H1 (cell line): ENCODE measurements around the gene ILKAP. TPM values are rescaled to one million over a fixed set of nuclear protein-coding genes. Genes with fewer than 3 reads are reported as not detected.

Source experiments
- CTCF ChIA-PET: fragments of 300-600 bp; sonication (Branson Sonifier 250); formaldehyde crosslinking; loops from one replicate; lab custom pipeline; 2021; ENCODE audit not compliant: partially characterized antibody; lab: Charles Lee
- POLR2A ChIA-PET: fragments of 300-600 bp; sonication (Branson Sonifier 250); formaldehyde crosslinking; loops from one replicate; lab custom pipeline; 2021; ENCODE audit warnings: inconsistent platforms; ENCODE audit not compliant: partially characterized antibody; lab: Charles Lee
- DNase-seq, 2 experiments: peaks; one replicate each; pipeline versions ENCODE4 v3.0.0 to v3.0.0-alpha.2; 2010 to 2022; ENCODE audit warnings: low spot score in 2 of 2, low read depth in 1 of 2, mixed read lengths in 1 of 2
- FAIRE-seq: peaks from 2 replicates; lab custom pipeline; 2011; peaks lifted over from hg19 to GRCh38; lab: Jason Lieb, UNC
- H2AFZ ChIP-seq: 2 replicates; pipeline ENCODE4 v1.8.1; 2012; ENCODE audit warnings: low read length, inconsistent platforms
- H2AK5ac ChIP-seq: 2 replicates; pipeline ENCODE4 v1.6.1; 2013; ENCODE audit warnings: low read depth, low read length
- H2BK120ac ChIP-seq: replicated peaks from 2 replicates; pipeline ENCODE3; 2013; ENCODE audit warnings: low read depth, low read length, inconsistent platforms
- H2BK12ac ChIP-seq: 2 replicates; pipeline ENCODE4 v1.6.1; 2013; ENCODE audit warnings: low read depth, low read length
- H2BK15ac ChIP-seq: 2 replicates; pipeline ENCODE4 v1.6.1; 2013; ENCODE audit warnings: low read length
- H2BK20ac ChIP-seq: 2 replicates; pipeline ENCODE4 v1.6.1; 2013; ENCODE audit warnings: low read length
- H2BK5ac ChIP-seq: 2 replicates; pipeline ENCODE4 v1.6.1; 2013; ENCODE audit warnings: low read depth, low read length
- H3K14ac ChIP-seq: 2 replicates; pipeline ENCODE4 v1.6.1; 2013; ENCODE audit warnings: inconsistent platforms; ENCODE audit not compliant: insufficient read length
- H3K18ac ChIP-seq: 2 replicates; pipeline ENCODE4 v1.6.1; 2013; ENCODE audit warnings: low read length; ENCODE audit errors: extremely low read depth
- H3K23ac ChIP-seq: 2 replicates; pipeline ENCODE4 v1.6.1; 2013; ENCODE audit warnings: inconsistent platforms; ENCODE audit not compliant: insufficient read length
- H3K23me2 ChIP-seq: 2 replicates; pipeline ENCODE4 v1.6.1; 2013; ENCODE audit warnings: low read depth, low read length
- H3K27ac ChIP-seq: 2 replicates; pipeline ENCODE4 v1.6.1; 2011; ENCODE audit warnings: low read depth, low read length, inconsistent platforms
- H3K27me3 ChIP-seq, 4 experiments: replicated peaks in 1 of 4; 1 replicate in 1 of 4; 2 replicates in 3 of 4; pipeline versions ENCODE4 v1.6.1 to v1.8.1; 2011 to 2013; ENCODE audit warnings: low read length in 3 of 4, mild to moderate bottlenecking in 3 of 4, inconsistent platforms in 2 of 4, mixed read lengths in 2 of 4, moderate library complexity in 1 of 4; ENCODE audit not compliant: control insufficient read depth in 3 of 4, insufficient read depth in 3 of 4; ENCODE audit errors: extremely low read depth in 1 of 4
- H3K36me3 ChIP-seq, 4 experiments: 2 replicates each; pipeline versions ENCODE4 v1.6.1 to v1.8.1; 2011 to 2013; ENCODE audit warnings: mild to moderate bottlenecking in 4 of 4, low read length in 3 of 4, moderate library complexity in 2 of 4, control low read depth in 1 of 4, inconsistent platforms in 1 of 4; ENCODE audit not compliant: insufficient read depth in 4 of 4, control insufficient read depth in 2 of 4
- H3K4ac ChIP-seq: replicated peaks from 2 replicates; pipeline ENCODE3; 2013; ENCODE audit warnings: low read length, low read depth, mixed read lengths, inconsistent platforms; ENCODE audit not compliant: insufficient read length
- H3K4me1 ChIP-seq, 4 experiments: replicated peaks in 1 of 4; 1 replicate in 1 of 4; 2 replicates in 3 of 4; pipeline versions ENCODE4 v1.6.1 to v1.8.1; 2011 to 2013; ENCODE audit warnings: low read length in 3 of 4, inconsistent platforms in 2 of 4, mixed read lengths in 1 of 4; ENCODE audit not compliant: insufficient read depth in 4 of 4, control insufficient read depth in 3 of 4
- H3K4me2 ChIP-seq, 2 experiments: 2 replicates each; pipeline versions ENCODE4 v1.6.1 to v1.8.1; 2011 to 2013; ENCODE audit warnings: low read depth in 2 of 2, low read length in 2 of 2, control low read depth in 1 of 2, inconsistent platforms in 1 of 2, mild to moderate bottlenecking in 1 of 2; ENCODE audit not compliant: insufficient read depth in 1 of 2
- H3K4me3 ChIP-seq, 4 experiments: fragments of 200-600, 300-600 bp in 1 of 4; sonication (generic), shearing (Covaris generic), sonication (Bioruptor Twin) in 1 of 4; 2 replicates each; pipeline versions ENCODE4 v1.5.1 to v1.8.1; 2011 to 2016; ENCODE audit warnings: low read length in 4 of 4, low read depth in 3 of 4, control low read depth in 2 of 4, inconsistent platforms in 2 of 4, mild to moderate bottlenecking in 2 of 4, mixed read lengths in 1 of 4, moderate library complexity in 1 of 4; ENCODE audit not compliant: insufficient read depth in 2 of 4; ENCODE audit errors: extremely low read depth in 1 of 4
- H3K56ac ChIP-seq: replicated peaks from 2 replicates; pipeline ENCODE3; 2013; ENCODE audit warnings: low read depth, mild to moderate bottlenecking, mixed read lengths, low read length, inconsistent platforms; ENCODE audit not compliant: insufficient read length
- H3K79me1 ChIP-seq: 2 replicates; pipeline ENCODE4 v1.6.1; 2013; ENCODE audit warnings: low read depth, low read length, control low read depth
- H3K79me2 ChIP-seq, 2 experiments: 2 replicates each; pipeline versions ENCODE4 v1.6.1 to v1.8.1; 2012 to 2013; ENCODE audit warnings: low read length in 2 of 2, mild to moderate bottlenecking in 2 of 2, inconsistent platforms in 1 of 2; ENCODE audit not compliant: insufficient read depth in 2 of 2, control insufficient read depth in 1 of 2
- H3K9ac ChIP-seq, 4 experiments: replicated peaks in 1 of 4; 1 replicate in 1 of 4; 2 replicates in 3 of 4; pipeline versions ENCODE4 v1.6.1 to v1.8.1; 2011 to 2013; ENCODE audit warnings: low read depth in 3 of 4, low read length in 3 of 4, control low read depth in 2 of 4, mild to moderate bottlenecking in 2 of 4, moderate library complexity in 2 of 4, inconsistent platforms in 1 of 4; ENCODE audit errors: extremely low read depth in 1 of 4
- H3K9me3 ChIP-seq, 2 experiments: 2 replicates each; pipeline versions ENCODE4 v1.6.1 to v1.8.1; 2012 to 2013; ENCODE audit warnings: mild to moderate bottlenecking in 2 of 2, moderate library complexity in 2 of 2, control low read depth in 1 of 2, inconsistent platforms in 1 of 2, low read depth in 1 of 2, low read length in 1 of 2, mixed read lengths in 1 of 2; ENCODE audit not compliant: insufficient read depth in 2 of 2
- H4K20me1 ChIP-seq, 2 experiments: replicated peaks in 1 of 2; 2 replicates each; pipeline versions ENCODE3 to v1.8.1; 2011 to 2013; ENCODE audit warnings: inconsistent platforms in 2 of 2, low read length in 2 of 2, mild to moderate bottlenecking in 1 of 2; ENCODE audit not compliant: insufficient read depth in 2 of 2, control insufficient read depth in 1 of 2
- H4K5ac ChIP-seq: 2 replicates; pipeline ENCODE4 v1.6.1; 2013; ENCODE audit warnings: low read length, low read depth, mixed read lengths, inconsistent platforms; ENCODE audit not compliant: insufficient read length
- H4K8ac ChIP-seq: 2 replicates; pipeline ENCODE4 v1.8.0; 2013; ENCODE audit warnings: mild to moderate bottlenecking, moderate library complexity, low read length, inconsistent platforms; ENCODE audit not compliant: insufficient read depth; ENCODE audit errors: extremely low read depth
- H4K91ac ChIP-seq: replicated peaks from 2 replicates; pipeline ENCODE3; 2013; ENCODE audit warnings: low read length, mixed read lengths, inconsistent platforms; ENCODE audit not compliant: insufficient read length
- BACH1 ChIP-seq: IDR thresholded peaks from 2 replicates; pipeline ENCODE4 v1.6.1; 2012; ENCODE audit warnings: low read length, improper control_type of control experiment
- CTBP2 ChIP-seq: IDR thresholded peaks from 2 replicates; pipeline ENCODE4 v1.7.0; 2011; ENCODE audit warnings: borderline replicate concordance, mild to moderate bottlenecking, moderate library complexity, mixed read lengths, low read length; ENCODE audit not compliant: insufficient read depth, insufficient read length
- EGR1 ChIP-seq: IDR thresholded peaks from 2 replicates; pipeline ENCODE4 v1.6.1; 2011; ENCODE audit warnings: low read depth, low read length, borderline replicate concordance
- GABPA ChIP-seq: IDR thresholded peaks from 2 replicates; pipeline ENCODE4 v1.6.1; 2011; ENCODE audit warnings: mild to moderate bottlenecking, low read length, moderate library complexity, borderline replicate concordance; ENCODE audit not compliant: insufficient read depth
- GTF2F1 ChIP-seq: IDR thresholded peaks from 2 replicates; pipeline ENCODE4 v1.6.1; 2012; ENCODE audit warnings: low read depth, low read length, improper control_type of control experiment, borderline replicate concordance
- KDM5A ChIP-seq: fragments of 200-600 bp; IDR thresholded peaks from 2 replicates; pipeline ENCODE4 v1.7.1; 2012; ENCODE audit warnings: mild to moderate bottlenecking, low read length, inconsistent platforms, mixed read lengths
- POLR2AphosphoS5 ChIP-seq: IDR thresholded peaks from 2 replicates; pipeline ENCODE4 v1.6.1; 2011; ENCODE audit warnings: low read depth, low read length
- RBBP5 ChIP-seq: IDR thresholded peaks from 2 replicates; pipeline ENCODE4 v1.7.1; 2012; ENCODE audit warnings: low read depth, mild to moderate bottlenecking, inconsistent platforms, low read length, moderate library complexity, borderline replicate concordance
- RXRA ChIP-seq: IDR thresholded peaks from 2 replicates; pipeline ENCODE4 v1.6.1; 2011; ENCODE audit warnings: low read depth, mild to moderate bottlenecking, low read length, moderate library complexity; ENCODE audit not compliant: insufficient read depth
- SRF ChIP-seq: IDR thresholded peaks from 2 replicates; pipeline ENCODE4 v1.6.1; 2011; ENCODE audit warnings: mild to moderate bottlenecking, low read depth, low read length, moderate library complexity
- USF2 ChIP-seq: IDR thresholded peaks from 2 replicates; pipeline ENCODE4 v1.6.1; 2011; ENCODE audit warnings: low read length, improper control_type of control experiment
- WGBS, 2 experiments: shearing (Covaris generic) in 1 of 2; methylation state at CpG; one replicate each; pipeline versions ENCODE4 v1.1.6 to v1.1.7; 2013 to 2015; ENCODE audit warnings: low lambda C conversion rate in 2 of 2, mixed read lengths in 2 of 2, inconsistent platforms in 1 of 2, low coverage in 1 of 2, missing lambda C conversion rate in 1 of 2; ENCODE audit not compliant: insufficient replicate concordance in 2 of 2, insufficient coverage in 1 of 2, insufficient read length in 1 of 2; ENCODE audit errors: extremely low coverage in 1 of 2, missing lambda C conversion rate in 1 of 2; 5-methylcytosine and 5-hydroxymethylcytosine counted together
- polyA plus RNA-seq, 7 experiments: library from polyadenylated mRNA; depleted of rRNA in 3 of 7; stranded (reverse) in 5 of 7; unstranded in 2 of 7; fragments of >200 nt in 5 of 7; fragments of 200-250 nt in 2 of 7; gene quantifications; 1 replicate in 5 of 7; 2 replicates in 1 of 7; 4 replicates in 1 of 7; pipeline versions ENCODE4 v1.2.1 to v1.2.3, GENCODE V29; 2011 to 2013; ENCODE audit warnings: missing spikeins in 2 of 7, mixed read lengths in 2 of 7
- total RNA-seq: library from RNA; stranded (reverse); fragmentation: NEBNext Ultra II Directional; extraction: Animal tissue kit (Norgen Biotek cat#: 25700); gene quantifications from 2 replicates; pipeline ENCODE4 v1.2.1, GENCODE V29; 2021

The ILKAP gene
- total and polyA plus RNA-seq, 2 of the 8 experiments (the other 6 are each of a cell fraction or from before 2014, with no cell fraction given) = 23.5 to 33.8 TPM

GRCh38 chr2:238225911-238226697 lies 22.6 kb upstream of the ILKAP start:
- H3K23ac ChIP-seq = no peak overlapping the region
- H3K4ac ChIP-seq = no peak overlapping the region
- peaks cover 4 to 21% (median 14%) of the 10 kb centered on the region in 4 experiments for H3K27me3 ChIP-seq
- H4K91ac ChIP-seq = no peak overlapping the region
- H3K56ac ChIP-seq = no peak overlapping the region
- no peak overlapping the region for H2BK20ac ChIP-seq
- H4K20me1 ChIP-seq = no peaks in the 10 kb centered on the region
- no peak overlapping the region for H3K4me2 ChIP-seq
- ChIA-PET POLR2A (interaction anchor here (0.6 to 1.8 kb wide), 2 partner anchors 14 to 524 kb away, joined by 3 to 7 read pairs; partner anchors contain the start of gene HES6), CTCF (interaction anchor here (1.5 kb wide), 1 partner anchor 10 kb away, joined by 5 read pairs; no protein-coding TSS in a partner anchor)
- 91% methylated on average over 31 of the region's 38 CpGs; no CpG with 5 or more reads in 1 of the 2 experiments for WGBS, 2 experiments
- no peaks in the 10 kb centered on the region for H3K36me3 ChIP-seq
- no peak overlapping the region for H2BK5ac ChIP-seq
- no peak overlapping the region for H2BK12ac ChIP-seq
- no peak overlapping the region for H3K14ac ChIP-seq
- H2BK15ac ChIP-seq = no peak overlapping the region
- no peak overlapping the region for H3K27ac ChIP-seq
- H3K4me1 ChIP-seq = peaks cover 0 to 7% (median 4%) of the 10 kb centered on the region in 4 experiments; a peak in 4 of 7 replicates
- no peak overlapping the region for H3K4me3 ChIP-seq
- no peak for DNase-seq
- no peaks in the 10 kb centered on the region; a peak in 1 of 4 replicates for H3K9me3 ChIP-seq
- H4K8ac ChIP-seq = no peak overlapping the region; the same call in 1 of the 2 replicates
- H3K18ac ChIP-seq = no peak overlapping the region
- no peak overlapping the region for H2AK5ac ChIP-seq
- FAIRE-seq = no peak
- H3K23me2 ChIP-seq = peaks cover 2% of the 10 kb centered on the region; the same call in 1 of the 2 replicates
- no peak overlapping the region for H3K9ac ChIP-seq
- H2AFZ ChIP-seq = no peak overlapping the region
- H2BK120ac ChIP-seq = no peak overlapping the region
- H3K79me1 ChIP-seq = no peaks in the 10 kb centered on the region
- no peak overlapping the region for H4K5ac ChIP-seq
- no peaks in the 10 kb centered on the region for H3K79me2 ChIP-seq
- TF ChIP-seq RXRA (no peak), GTF2F1 (no peak), RBBP5 (no peak), EGR1 (no peak), POLR2AphosphoS5 (no peak), KDM5A (no peak), GABPA (no peak), CTBP2 (no peak), SRF (no peak), BACH1 (no peak), USF2 (no peak)
